HG03558 (cell line): ENCODE measurements around the gene UBE3C.

Experiments used
- ATAC-seq: cut with Tn5 transposase; IDR thresholded peaks from one replicate; pipeline ENCODE4 v1.9.1; 2021; ENCODE audit warnings: moderate number of reproducible peaks; ENCODE audit not compliant: unreplicated experiment; ENCODE audit errors: extremely low read depth

The UBE3C gene

DNA sequence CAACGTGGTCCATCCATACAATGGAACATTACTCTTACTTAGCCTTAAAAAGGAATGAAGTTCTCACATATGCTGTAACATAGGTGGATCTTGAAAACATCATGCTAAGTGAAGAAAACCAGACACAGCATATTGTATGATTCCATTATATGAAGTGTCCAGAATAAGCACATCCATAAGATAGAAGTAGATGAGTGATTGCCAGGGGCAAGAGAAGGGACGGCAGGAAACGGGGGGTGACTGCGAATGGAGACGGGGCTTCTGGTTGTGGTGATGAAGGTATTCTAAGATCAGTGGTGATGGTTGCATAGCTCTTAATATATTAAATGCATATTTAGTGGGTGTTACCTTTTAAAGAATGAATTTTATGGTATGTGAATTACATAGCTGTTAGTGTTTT lies 29.8 kb downstream of the UBE3C start:
- no peak for ATAC-seq

GRCh38 chr7:157176771-157177170 lies 38.0 kb downstream of the UBE3C start:
- no peak for ATAC-seq

- no peak for ATAC-seq
These were observed 38.7 kb downstream of the UBE3C start for GRCh38 chr7:157177333-157177982.

DNA sequence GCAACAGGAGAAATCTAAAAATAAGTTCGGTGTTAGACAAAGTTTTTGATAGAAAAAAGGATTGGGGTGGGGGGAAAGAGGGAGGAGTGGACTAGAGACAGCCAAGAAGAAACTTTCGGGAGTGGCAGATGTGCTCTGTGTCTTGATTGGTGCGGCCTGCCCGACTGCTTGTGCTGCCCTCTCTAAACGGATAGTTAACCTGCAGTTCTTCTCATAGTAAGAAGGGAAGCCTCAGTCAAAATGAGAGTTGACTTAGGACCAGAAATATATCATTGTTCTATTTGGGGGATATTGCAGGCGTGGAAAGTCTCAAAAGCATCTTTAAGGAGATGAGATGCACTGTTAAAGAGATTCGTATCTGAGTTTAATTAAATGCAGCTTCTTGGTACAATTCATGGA lies 39.3 kb downstream of the UBE3C start:
- ATAC-seq = no peak

DNA sequence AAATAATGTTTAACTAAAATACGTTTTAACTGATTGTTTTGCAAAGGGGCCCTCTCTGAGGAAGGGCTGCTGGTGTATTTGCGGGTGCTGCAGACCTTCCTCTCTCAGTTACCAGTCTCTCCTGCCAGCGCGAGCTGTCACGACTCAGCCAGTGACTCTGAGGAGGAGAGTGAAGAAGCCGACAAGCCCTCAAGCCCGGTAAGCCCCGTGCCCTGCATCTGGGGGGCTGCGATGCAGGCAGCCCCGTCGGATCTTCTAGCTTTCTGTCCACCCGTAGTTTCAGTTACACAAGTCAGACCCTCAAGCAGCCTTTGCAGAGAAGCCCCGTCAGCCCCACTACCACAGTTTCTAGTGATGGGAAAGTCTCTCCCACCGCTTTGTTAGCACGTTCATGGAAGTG lies 45.1 kb downstream of the UBE3C start:
- ATAC-seq = no peak

- no peak for ATAC-seq
These were observed 49.5 kb downstream of the UBE3C start for GRCh38 chr7:157188091-157188665.

GRCh38 chr7:157189405-157189804 lies 50.7 kb downstream of the UBE3C start:
- no peak for ATAC-seq

- no peak for ATAC-seq
These were observed 54.1 kb downstream of the UBE3C start for GRCh38 chr7:157192861-157193260.

DNA sequence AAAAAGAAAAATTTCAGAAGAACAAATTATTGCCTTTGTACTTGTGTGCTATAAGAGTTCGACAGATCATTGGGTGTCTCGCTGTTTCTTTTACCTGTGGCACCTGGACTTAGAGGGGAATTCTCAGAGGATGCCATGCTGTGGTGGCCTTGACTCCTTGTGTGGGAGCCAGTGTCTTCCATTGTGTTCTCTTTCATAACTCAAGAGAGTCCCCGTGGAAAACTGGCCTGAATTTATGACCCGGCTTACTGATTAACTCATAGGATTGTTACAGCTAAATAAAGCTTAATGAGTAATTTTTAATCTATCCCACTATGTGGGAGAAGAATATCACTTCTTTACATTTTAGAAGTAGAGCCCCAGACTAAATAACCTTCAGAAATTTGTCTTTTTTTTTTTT lies 54.5 kb downstream of the UBE3C start:
- ATAC-seq = no peak

DNA sequence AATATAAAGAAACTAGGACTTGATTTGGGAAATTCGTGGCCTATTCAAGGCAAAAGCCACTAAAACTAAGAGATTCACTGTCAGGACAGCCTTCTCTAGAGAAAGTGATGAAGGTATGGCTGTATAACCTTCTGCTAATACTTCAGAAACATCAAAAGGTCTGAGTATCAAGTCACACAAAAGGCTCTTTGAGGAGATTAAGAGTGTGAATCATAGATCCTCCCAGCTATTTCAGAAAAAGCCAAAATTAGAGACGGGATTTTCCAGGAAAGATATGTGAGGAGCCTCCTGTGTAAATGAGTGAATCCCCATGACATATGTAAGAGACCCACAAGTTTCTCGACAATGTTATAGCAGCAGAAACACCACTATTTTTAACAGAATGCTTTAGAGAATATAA lies 56.2 kb downstream of the UBE3C start:
- no peak for ATAC-seq

- no peak for ATAC-seq
These were observed 57.1 kb downstream of the UBE3C start for GRCh38 chr7:157195868-157196267.

GRCh38 chr7:157204134-157204533 lies 65.4 kb downstream of the UBE3C start:
- no peak for ATAC-seq

DNA sequence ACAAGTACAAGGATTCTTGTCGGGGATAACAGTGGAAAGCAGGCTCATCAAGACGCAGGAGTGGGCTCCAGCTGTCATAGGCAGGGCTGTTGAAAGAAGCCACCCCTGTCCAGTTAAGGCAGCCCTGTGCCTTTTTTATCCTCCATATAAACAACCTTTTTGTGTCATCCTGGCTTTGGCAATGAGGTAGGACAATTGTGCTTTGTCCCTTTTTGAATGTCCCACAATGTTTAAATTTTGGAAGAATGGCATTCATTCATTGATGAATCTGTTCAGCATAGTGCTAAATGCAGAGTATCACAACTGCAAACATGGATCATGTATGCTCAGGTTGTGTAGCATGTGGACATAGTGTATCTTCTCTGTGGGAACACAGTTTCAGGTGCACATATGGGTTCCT lies 66.7 kb downstream of the UBE3C start:
- no peak for ATAC-seq

- no peak for ATAC-seq
These were observed 70.1 kb downstream of the UBE3C start for GRCh38 chr7:157208571-157209413.

DNA sequence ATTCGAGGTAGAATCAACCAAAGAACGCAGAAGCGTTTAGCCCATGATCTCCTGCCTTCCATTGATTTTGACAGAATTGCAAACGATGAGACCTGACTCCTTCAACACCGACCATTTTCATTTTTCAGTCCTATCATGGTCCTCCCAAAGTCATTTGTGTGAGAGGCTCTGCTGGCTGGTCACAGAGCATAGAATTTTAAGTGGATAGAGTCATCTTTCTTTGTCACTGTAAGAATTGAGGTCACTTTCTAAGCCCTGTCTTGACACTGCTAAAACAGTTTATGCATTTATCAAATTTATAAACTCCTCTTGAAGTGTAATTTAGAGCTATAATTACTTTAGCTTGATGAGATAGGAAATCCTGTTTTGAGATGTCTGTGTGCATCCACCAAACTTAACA lies 72.0 kb downstream of the UBE3C start:
- no peak for ATAC-seq

DNA sequence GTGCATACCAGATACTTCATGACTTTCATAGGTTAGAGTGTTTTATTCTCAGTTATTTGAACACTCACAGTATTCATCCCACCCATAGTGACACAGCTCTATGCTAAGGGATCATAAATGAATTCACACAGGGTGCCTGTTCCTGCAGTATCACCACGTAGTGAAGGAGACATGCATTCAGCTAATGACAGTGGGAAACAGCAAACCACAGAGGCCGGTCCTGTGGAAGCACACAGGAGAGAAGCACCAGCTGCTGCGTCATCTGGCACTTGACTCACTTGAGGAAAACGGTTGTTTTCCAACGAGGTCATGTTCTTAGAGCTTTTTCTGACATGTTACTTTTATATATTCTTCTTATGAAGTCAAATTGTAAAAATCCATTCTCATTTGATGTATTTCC lies 73.0 kb downstream of the UBE3C start:
- no peak for ATAC-seq

- ATAC-seq = peak; percentile 80
These were observed 80.4 kb downstream of the UBE3C start for GRCh38 chr7:157219154-157219553.

DNA sequence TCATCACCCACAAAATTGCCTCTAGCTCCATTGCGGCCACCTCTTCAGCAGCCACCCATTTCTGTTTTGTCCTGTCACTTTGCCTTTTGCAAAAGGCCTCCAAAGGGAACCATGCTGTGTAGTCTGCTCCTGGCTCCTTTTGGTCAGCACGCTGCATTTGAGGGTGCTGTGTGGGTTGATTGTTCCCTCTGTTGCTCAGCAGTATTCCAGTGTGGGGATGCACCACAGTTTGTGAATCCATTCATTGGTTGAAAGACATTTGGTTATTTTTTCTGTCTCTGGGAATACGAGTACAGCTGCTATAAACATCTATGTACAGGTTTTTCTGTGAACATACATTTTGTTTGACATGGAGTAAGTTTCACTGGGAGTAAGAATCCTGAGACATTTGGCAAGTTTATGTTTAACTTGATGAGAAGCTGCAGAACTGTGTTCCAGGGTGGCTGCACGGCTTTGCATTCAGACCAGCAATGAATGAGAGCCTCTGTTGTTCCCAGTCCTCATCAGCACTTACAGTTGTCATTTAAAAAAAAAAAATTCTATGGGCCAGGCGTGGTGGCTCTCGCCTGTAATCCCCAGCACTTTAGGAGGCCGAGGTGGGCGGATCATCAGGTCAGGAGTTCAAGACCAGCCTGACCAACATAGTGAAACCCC lies 82.3 kb downstream of the UBE3C start:
- ATAC-seq = no peak

DNA sequence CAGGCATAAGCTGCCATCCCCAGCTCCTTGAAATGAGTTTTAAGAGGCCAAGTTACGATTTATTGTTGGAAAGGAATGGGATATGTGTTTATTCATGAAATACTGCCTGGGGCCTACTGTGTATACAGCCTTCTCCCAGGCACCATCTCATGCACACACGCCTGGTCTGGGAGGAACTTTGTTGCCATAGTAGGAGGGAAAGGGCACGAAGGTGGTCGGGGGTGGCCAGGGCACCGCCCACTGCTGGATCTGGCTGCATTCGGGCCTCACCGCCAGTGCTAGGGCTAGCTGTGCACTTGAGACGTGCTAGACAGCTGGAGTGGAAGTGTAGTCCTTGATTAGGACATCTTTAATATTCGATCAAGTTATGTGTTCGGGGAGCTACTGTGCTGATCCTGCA lies 84.0 kb downstream of the UBE3C start:
- no peak for ATAC-seq

DNA sequence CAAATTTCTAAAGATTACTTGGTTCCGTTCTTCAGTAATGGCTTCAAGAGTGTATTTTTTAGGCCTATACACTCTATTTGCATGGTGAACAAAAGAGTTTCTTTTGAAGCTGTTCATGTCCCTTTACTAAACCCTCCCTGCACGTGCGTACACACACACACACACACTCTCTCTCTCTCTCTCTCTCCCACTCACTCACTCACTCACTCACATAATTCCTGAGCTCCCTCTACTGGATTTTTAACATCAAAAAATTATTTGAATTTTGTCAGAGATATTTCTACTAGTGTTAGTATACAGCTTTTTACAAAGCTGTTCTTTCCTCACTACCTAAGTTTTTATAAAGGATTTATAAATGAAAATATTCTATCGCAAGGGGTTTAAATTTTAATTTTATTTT lies 85.9 kb downstream of the UBE3C start:
- no peak for ATAC-seq

GRCh38 chr7:157228864-157229422 lies 90.2 kb downstream of the UBE3C start:
- no peak for ATAC-seq
